HCT116 (cell line): ENCODE measurements around the gene AMOTL1. TPM values are rescaled to one million over a fixed set of nuclear protein-coding genes. Genes with fewer than 3 reads are reported as not detected.

Experiments
- ATAC-seq: fragments of 200-7000 bp; cut with Tn5 transposase; 2 replicates; pipeline ENCODE4 v1.9.1; 2020; ENCODE audit warnings: mild to moderate bottlenecking, moderate library complexity
- BruUV-seq: library from RNA; stranded (reverse); fragments of 400-500 nt; replicated peaks from 2 replicates; lab custom pipeline; 2021; lab: Mats Ljungman, UMichigan
- CTCF ChIA-PET: fragments of 300-600 bp; sonication (Branson Sonifier 250); formaldehyde crosslinking; loops from one replicate; lab custom pipeline; 2021; ENCODE audit warnings: antibody characterized with exemption; lab: Charles Lee
- POLR2A ChIA-PET: fragments of 300-600, 350-600 bp; sonication (Branson Sonifier 250); formaldehyde crosslinking; loops from one replicate; lab custom pipeline; 2021; ENCODE audit warnings: antibody characterized with exemption; lab: Charles Lee
- RAD21 ChIA-PET, 2 experiments: fragments of 300-600 bp; sonication (Branson Sonifier 250); formaldehyde crosslinking; loops; one replicate each; lab custom pipeline; 2023; ENCODE audit warnings: low total read pairs in 2 of 2; ENCODE audit not compliant: uncharacterized antibody in 2 of 2, unreplicated experiment in 2 of 2, low non-redundant PET in 1 of 2; lab: Charles Lee
- DNase-seq: peaks from one replicate; pipeline ENCODE4 v3.0.0-alpha.2; 2010; ENCODE audit warnings: low read depth, low spot score
- H2AFZ ChIP-seq: fragments of 200-600 bp; shearing (Covaris generic), sonication (generic); 2 replicates; pipeline ENCODE4 v1.6.1; 2017; ENCODE audit warnings: low read depth, mixed run types, mixed read lengths, antibody characterized with exemption, low read length; ENCODE audit not compliant: poor library complexity, severe bottlenecking
- H3K27ac ChIP-seq: 2 replicates; pipeline ENCODE4 v1.5.1; 2012; ENCODE audit warnings: low read depth, low read length
- H3K27me3 ChIP-seq: fragments of 200-600 bp; sonication (generic); 2 replicates; pipeline ENCODE4 v1.6.1; 2016; ENCODE audit warnings: mixed run types, low read length, mixed read lengths; ENCODE audit not compliant: insufficient read depth
- H3K36me3 ChIP-seq, 2 experiments: fragments of 200-500 bp in 1 of 2; fragments of 200-600 bp in 1 of 2; sonication (Bioruptor generic) in 1 of 2; sonication (generic) in 1 of 2; 2 replicates each; pipeline versions ENCODE4 v1.5.1 to v1.6.1; 2014 to 2016; ENCODE audit warnings: low read length in 2 of 2, inconsistent platforms in 1 of 2, mixed read lengths in 1 of 2, mixed run types in 1 of 2; ENCODE audit not compliant: insufficient read depth in 2 of 2, control insufficient read depth in 1 of 2
- H3K4me1 ChIP-seq, 2 experiments: fragments of 200-600 bp in 1 of 2; sonication (generic) in 1 of 2; 2 replicates each; pipeline versions ENCODE4 v1.5.1 to v1.6.1; 2012 to 2017; ENCODE audit warnings: low read length in 2 of 2, inconsistent platforms in 1 of 2, mild to moderate bottlenecking in 1 of 2, mixed read lengths in 1 of 2, mixed run types in 1 of 2, moderate library complexity in 1 of 2; ENCODE audit not compliant: insufficient read depth in 2 of 2, control insufficient read depth in 1 of 2
- H3K4me2 ChIP-seq: fragments of 200-600 bp; sonication (generic); 2 replicates; pipeline ENCODE4 v1.6.1; 2017; ENCODE audit warnings: mixed run types, low read length, mixed read lengths
- H3K4me3 ChIP-seq, 2 experiments: fragments of 200-600 bp in 1 of 2; sonication (generic) in 1 of 2; replicated peaks in 1 of 2; 2 replicates each; pipeline ENCODE4 v1.5.1; 2011 to 2016; ENCODE audit warnings: low read length in 2 of 2, control low read depth in 1 of 2, low read depth in 1 of 2, mild to moderate bottlenecking in 1 of 2, mixed read lengths in 1 of 2, mixed run types in 1 of 2
- H3K79me2 ChIP-seq: fragments of 200-600 bp; sonication (generic); 2 replicates; pipeline ENCODE4 v1.6.1; 2017; ENCODE audit warnings: mild to moderate bottlenecking, mixed run types, low read length, moderate library complexity, mixed read lengths; ENCODE audit not compliant: insufficient read depth
- H3K9ac ChIP-seq: fragments of 200-600 bp; sonication (generic); 2 replicates; pipeline ENCODE4 v1.6.1; 2016; ENCODE audit warnings: low read length, mixed read lengths
- H3K9me2 ChIP-seq: fragments of 200-600 bp; sonication (generic), shearing (Covaris generic); 2 replicates; pipeline ENCODE4 v1.6.1; 2017; ENCODE audit warnings: mixed run types, mild to moderate bottlenecking, moderate library complexity; ENCODE audit not compliant: insufficient read depth
- H3K9me3 ChIP-seq, 2 experiments: fragments of 200-500 bp in 1 of 2; fragments of 200-600 bp in 1 of 2; sonication (Bioruptor generic) in 1 of 2; sonication (generic) in 1 of 2; 2 replicates each; pipeline ENCODE4 v1.6.1; 2014 to 2017; ENCODE audit warnings: low read length in 2 of 2, mixed read lengths in 2 of 2, inconsistent platforms in 1 of 2, low read depth in 1 of 2, mild to moderate bottlenecking in 1 of 2, mixed run types in 1 of 2, moderate library complexity in 1 of 2; ENCODE audit not compliant: control insufficient read depth in 1 of 2, insufficient read depth in 1 of 2
- H4K20me1 ChIP-seq: fragments of 200-600 bp; sonication (generic), shearing (Covaris generic); 2 replicates; pipeline ENCODE4 v1.6.1; 2017; ENCODE audit warnings: mixed run types, mild to moderate bottlenecking, moderate library complexity; ENCODE audit not compliant: insufficient read depth
- POLR2A ChIP-seq: IDR thresholded peaks from 2 replicates; pipeline ENCODE4 v1.7.0; 2011; ENCODE audit warnings: borderline replicate concordance; ENCODE audit not compliant: insufficient read depth, insufficient read length; ENCODE audit errors: extremely low read depth
- RAD21 ChIP-seq: IDR thresholded peaks from 2 replicates; pipeline ENCODE4 v1.6.1; 2012; ENCODE audit warnings: low read depth, mild to moderate bottlenecking
- YY1 ChIP-seq: IDR thresholded peaks from 2 replicates; pipeline ENCODE4 v1.6.1; 2011; ENCODE audit warnings: low read length, low read depth, moderate library complexity, mild to moderate bottlenecking; ENCODE audit not compliant: insufficient replicate concordance; ENCODE audit errors: extremely low read depth
- intact Hi-C: fragments of 100-400 bp; cut with micrococcal nuclease; formaldehyde crosslinking; loops from 2 replicates; pipeline ENCODE4 v1.10.0; 2022
- total RNA-seq: library from RNA; stranded (reverse); gene quantifications from one replicate; pipeline ENCODE4 v1.2.1, GENCODE V29; 2021; ENCODE audit not compliant: unreplicated experiment
- TF ChIP-seq, protein P1 (sequence below): IDR thresholded peaks from 2 replicates; pipeline ENCODE4 v1.6.1; 2011; ENCODE audit warnings: mild to moderate bottlenecking, low read length, moderate library complexity; ENCODE audit not compliant: insufficient replicate concordance; ENCODE audit errors: extremely low read depth
- TF ChIP-seq, protein P2 (sequence below): IDR thresholded peaks from 2 replicates; pipeline ENCODE4 v1.6.1; 2012
- TF ChIP-seq, protein P3 (sequence below): IDR thresholded peaks from 2 replicates; pipeline ENCODE4 v1.6.1; 2012; ENCODE audit warnings: low read depth
- TF ChIP-seq, protein P4 (sequence below), 3 experiments: fragments of 200-600 bp in 1 of 3; sonication (generic) in 1 of 3; IDR thresholded peaks in 2 of 3; conservative IDR thresholded peaks in 1 of 3; 2 replicates each; pipeline ENCODE4 v1.5.1; 2012 to 2017; ENCODE audit warnings: low read depth in 2 of 3, low read length in 2 of 3, antibody characterized with exemption in 1 of 3, borderline replicate concordance in 1 of 3, control low read depth in 1 of 3, mild to moderate bottlenecking in 1 of 3, mixed read lengths in 1 of 3, mixed run types in 1 of 3, moderate library complexity in 1 of 3; ENCODE audit not compliant: insufficient read depth in 1 of 3

AMOTL1 gene
- total RNA-seq, 1 experiment from 2014 or later: 27.6 TPM

DNA sequence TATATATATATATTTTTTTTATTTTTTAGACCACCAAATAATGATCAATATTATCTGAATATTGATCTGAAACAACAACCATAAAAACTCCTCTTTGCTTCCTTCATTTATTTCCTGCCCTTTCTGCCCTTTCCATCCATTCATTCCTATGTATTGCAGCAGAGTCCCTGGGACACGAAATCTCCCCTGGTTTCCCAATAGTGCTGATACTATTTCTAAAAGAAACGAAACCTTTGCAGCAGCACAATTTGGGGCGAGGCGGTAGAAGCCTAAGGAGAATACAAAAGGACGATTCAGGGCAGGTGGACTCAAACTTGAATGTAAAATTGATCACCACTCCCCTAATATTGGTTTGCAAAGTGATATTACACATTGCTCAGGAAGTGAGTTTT lies 16.9 kb upstream of the AMOTL1 start:
- no peaks in the 10 kb centered on the region for H3K36me3 ChIP-seq
- POLR2A ChIA-PET: no interaction called here
- ATAC-seq (no peak), DNase-seq (no peak)
- no peaks in the 10 kb centered on the region for H3K79me2 ChIP-seq
- no peak overlapping the region for H3K4me3 ChIP-seq
- H3K9ac ChIP-seq: no peak overlapping the region
- intact Hi-C loops: no loop called here
- CTCF ChIA-PET: no interaction called here
- H3K9me2 ChIP-seq: no peaks in the 10 kb centered on the region
- H3K4me1 ChIP-seq: peaks cover 0 to 21% of the 10 kb centered on the region in 2 experiments; a peak in 1 of 4 replicates
- TF ChIP-seq YY1: no peak
- no peak for TF ChIP-seq RAD21
- TF ChIP-seq, protein P1, sequence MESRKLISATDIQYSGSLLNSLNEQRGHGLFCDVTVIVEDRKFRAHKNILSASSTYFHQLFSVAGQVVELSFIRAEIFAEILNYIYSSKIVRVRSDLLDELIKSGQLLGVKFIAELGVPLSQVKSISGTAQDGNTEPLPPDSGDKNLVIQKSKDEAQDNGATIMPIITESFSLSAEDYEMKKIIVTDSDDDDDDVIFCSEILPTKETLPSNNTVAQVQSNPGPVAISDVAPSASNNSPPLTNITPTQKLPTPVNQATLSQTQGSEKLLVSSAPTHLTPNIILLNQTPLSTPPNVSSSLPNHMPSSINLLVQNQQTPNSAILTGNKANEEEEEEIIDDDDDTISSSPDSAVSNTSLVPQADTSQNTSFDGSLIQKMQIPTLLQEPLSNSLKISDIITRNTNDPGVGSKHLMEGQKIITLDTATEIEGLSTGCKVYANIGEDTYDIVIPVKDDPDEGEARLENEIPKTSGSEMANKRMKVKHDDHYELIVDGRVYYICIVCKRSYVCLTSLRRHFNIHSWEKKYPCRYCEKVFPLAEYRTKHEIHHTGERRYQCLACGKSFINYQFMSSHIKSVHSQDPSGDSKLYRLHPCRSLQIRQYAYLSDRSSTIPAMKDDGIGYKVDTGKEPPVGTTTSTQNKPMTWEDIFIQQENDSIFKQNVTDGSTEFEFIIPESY: no peak
- TF ChIP-seq, protein P2, sequence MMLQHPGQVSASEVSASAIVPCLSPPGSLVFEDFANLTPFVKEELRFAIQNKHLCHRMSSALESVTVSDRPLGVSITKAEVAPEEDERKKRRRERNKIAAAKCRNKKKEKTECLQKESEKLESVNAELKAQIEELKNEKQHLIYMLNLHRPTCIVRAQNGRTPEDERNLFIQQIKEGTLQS: no peak
- TF ChIP-seq, protein P3, sequence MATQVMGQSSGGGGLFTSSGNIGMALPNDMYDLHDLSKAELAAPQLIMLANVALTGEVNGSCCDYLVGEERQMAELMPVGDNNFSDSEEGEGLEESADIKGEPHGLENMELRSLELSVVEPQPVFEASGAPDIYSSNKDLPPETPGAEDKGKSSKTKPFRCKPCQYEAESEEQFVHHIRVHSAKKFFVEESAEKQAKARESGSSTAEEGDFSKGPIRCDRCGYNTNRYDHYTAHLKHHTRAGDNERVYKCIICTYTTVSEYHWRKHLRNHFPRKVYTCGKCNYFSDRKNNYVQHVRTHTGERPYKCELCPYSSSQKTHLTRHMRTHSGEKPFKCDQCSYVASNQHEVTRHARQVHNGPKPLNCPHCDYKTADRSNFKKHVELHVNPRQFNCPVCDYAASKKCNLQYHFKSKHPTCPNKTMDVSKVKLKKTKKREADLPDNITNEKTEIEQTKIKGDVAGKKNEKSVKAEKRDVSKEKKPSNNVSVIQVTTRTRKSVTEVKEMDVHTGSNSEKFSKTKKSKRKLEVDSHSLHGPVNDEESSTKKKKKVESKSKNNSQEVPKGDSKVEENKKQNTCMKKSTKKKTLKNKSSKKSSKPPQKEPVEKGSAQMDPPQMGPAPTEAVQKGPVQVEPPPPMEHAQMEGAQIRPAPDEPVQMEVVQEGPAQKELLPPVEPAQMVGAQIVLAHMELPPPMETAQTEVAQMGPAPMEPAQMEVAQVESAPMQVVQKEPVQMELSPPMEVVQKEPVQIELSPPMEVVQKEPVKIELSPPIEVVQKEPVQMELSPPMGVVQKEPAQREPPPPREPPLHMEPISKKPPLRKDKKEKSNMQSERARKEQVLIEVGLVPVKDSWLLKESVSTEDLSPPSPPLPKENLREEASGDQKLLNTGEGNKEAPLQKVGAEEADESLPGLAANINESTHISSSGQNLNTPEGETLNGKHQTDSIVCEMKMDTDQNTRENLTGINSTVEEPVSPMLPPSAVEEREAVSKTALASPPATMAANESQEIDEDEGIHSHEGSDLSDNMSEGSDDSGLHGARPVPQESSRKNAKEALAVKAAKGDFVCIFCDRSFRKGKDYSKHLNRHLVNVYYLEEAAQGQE: no peak
- TF ChIP-seq POLR2A: no peak
- TF ChIP-seq, protein P4, sequence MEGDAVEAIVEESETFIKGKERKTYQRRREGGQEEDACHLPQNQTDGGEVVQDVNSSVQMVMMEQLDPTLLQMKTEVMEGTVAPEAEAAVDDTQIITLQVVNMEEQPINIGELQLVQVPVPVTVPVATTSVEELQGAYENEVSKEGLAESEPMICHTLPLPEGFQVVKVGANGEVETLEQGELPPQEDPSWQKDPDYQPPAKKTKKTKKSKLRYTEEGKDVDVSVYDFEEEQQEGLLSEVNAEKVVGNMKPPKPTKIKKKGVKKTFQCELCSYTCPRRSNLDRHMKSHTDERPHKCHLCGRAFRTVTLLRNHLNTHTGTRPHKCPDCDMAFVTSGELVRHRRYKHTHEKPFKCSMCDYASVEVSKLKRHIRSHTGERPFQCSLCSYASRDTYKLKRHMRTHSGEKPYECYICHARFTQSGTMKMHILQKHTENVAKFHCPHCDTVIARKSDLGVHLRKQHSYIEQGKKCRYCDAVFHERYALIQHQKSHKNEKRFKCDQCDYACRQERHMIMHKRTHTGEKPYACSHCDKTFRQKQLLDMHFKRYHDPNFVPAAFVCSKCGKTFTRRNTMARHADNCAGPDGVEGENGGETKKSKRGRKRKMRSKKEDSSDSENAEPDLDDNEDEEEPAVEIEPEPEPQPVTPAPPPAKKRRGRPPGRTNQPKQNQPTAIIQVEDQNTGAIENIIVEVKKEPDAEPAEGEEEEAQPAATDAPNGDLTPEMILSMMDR (IDR thresholded peaks at IDR 0.05 in 2 of 3, conservative IDR thresholded peaks at IDR 0.05 in 1 of 3; ENCODE audit: borderline replicate concordance in 1 of 3, insufficient read depth in 1 of 3, low read depth in 2 of 3, low read length in 2 of 3): no peak
- TF ChIP-seq, all 23 proteins: peak for 0
- H3K27ac ChIP-seq: no peak overlapping the region
- no peak overlapping the region for H3K4me2 ChIP-seq
- no TSS peak for BruUV-seq
- RAD21 ChIA-PET: no interaction called here
- H2AFZ ChIP-seq: no peak overlapping the region
- H3K9me3 ChIP-seq: no peaks in the 10 kb centered on the region
- no peaks in the 10 kb centered on the region for H3K27me3 ChIP-seq
- no peaks in the 10 kb centered on the region for H4K20me1 ChIP-seq
